AG20443 (cell line): ENCODE data around the gene TP53BP1.

Source experiments
- DNase-seq: peaks from one replicate; pipeline ENCODE4 v3.0.0; 2012; ENCODE audit warnings: low spot score, mixed read lengths

TP53BP1 gene

GRCh38 chr15:43518197-43518761 lies 25.3 kb upstream of the TP53BP1 start:
- DNase-seq: peak; percentile 62

- DNase-seq: peak; percentile 90
Measured at GRCh38 chr15:43517354-43518196, 24.6 kb upstream of the TP53BP1 start, which contains the start of gene MAP1A. Gene MAP1A (plus strand): TSS chr15:43517608. CDS start chr15:43521474, 3,866 bp downstream.

- peak; percentile 53 for DNase-seq
Measured at GRCh38 chr15:43516801-43517353, 23.9 kb upstream of the TP53BP1 start.

- DNase-seq: peak; percentile 65
Measured at GRCh38 chr15:43516185-43516584, 23.2 kb upstream of the TP53BP1 start.

GRCh38 chr15:43515741-43516140 lies 22.8 kb upstream of the TP53BP1 start:
- no peak for DNase-seq

GRCh38 chr15:43514241-43515057 lies 21.5 kb upstream of the TP53BP1 start:
- peak; percentile 58 for DNase-seq

- no peak for DNase-seq
Measured at GRCh38 chr15:43513550-43513949, 20.6 kb upstream of the TP53BP1 start.

- DNase-seq: no peak
Measured at GRCh38 chr15:43511012-43511885, 18.3 kb upstream of the TP53BP1 start.

GRCh38 chr15:43510200-43511011 lies 17.4 kb upstream of the TP53BP1 start:
- DNase-seq: peak; percentile 97

- no peak for DNase-seq
Measured at GRCh38 chr15:43509660-43510199, 16.8 kb upstream of the TP53BP1 start.

- no peak for DNase-seq
Measured at GRCh38 chr15:43508991-43509659, 16.2 kb upstream of the TP53BP1 start.

GRCh38 chr15:43508421-43508820 lies 15.5 kb upstream of the TP53BP1 start:
- DNase-seq: no peak

- DNase-seq: no peak
Measured at GRCh38 chr15:43505738-43506137, 12.8 kb upstream of the TP53BP1 start.

- DNase-seq: no peak
Measured at GRCh38 chr15:43499635-43500034, 6.7 kb upstream of the TP53BP1 start.

- no peak for DNase-seq
Measured at GRCh38 chr15:43498990-43499389, 6.0 kb upstream of the TP53BP1 start.

GRCh38 chr15:43493703-43494472 lies 932 bp upstream of the TP53BP1 start:
- no peak for DNase-seq

GRCh38 chr15:43492266-43492665 lies 690 bp downstream of the TP53BP1 start:
- DNase-seq: no peak

GRCh38 chr15:43489191-43489590 lies 3.8 kb downstream of the TP53BP1 start:
- DNase-seq: no peak

- no peak for DNase-seq
Measured at GRCh38 chr15:43488790-43489189, 4.2 kb downstream of the TP53BP1 start.
